Measurements from ENCODE around the gene ARL3. TPM values are rescaled to one million over a fixed set of nuclear protein-coding genes. Genes with fewer than 3 reads are reported as not detected.

Gene ARL3
- total RNA-seq, 1 donor from 2014 or later: 12.1 TPM

- no peak overlapping the region for H3K4me3 Mint-ChIP-seq (ENCODE audit: unreplicated experiment)
- no peaks in the 10 kb centered on the region for H3K27me3 Mint-ChIP-seq (ENCODE audit: low read depth)
- H3K27ac Mint-ChIP-seq (ENCODE audit: unreplicated experiment): no peak overlapping the region
- no peaks in the 10 kb centered on the region for H3K9me3 Mint-ChIP-seq (ENCODE audit: low read depth)
- peaks cover 19% of the 10 kb centered on the region for H3K4me1 Mint-ChIP-seq (ENCODE audit: low read depth)
- no peak for TF ChIP-seq CTCF (IDR thresholded peaks at IDR 0.05)
- no peak for DNase-seq (ENCODE audit: low spot score)
- H3K36me3 Mint-ChIP-seq (ENCODE audit: low read depth): peaks cover 3% of the 10 kb centered on the region
These were observed 24.5 kb upstream of the ARL3 start for GRCh38 chr10:102738692-102739121.

DNA sequence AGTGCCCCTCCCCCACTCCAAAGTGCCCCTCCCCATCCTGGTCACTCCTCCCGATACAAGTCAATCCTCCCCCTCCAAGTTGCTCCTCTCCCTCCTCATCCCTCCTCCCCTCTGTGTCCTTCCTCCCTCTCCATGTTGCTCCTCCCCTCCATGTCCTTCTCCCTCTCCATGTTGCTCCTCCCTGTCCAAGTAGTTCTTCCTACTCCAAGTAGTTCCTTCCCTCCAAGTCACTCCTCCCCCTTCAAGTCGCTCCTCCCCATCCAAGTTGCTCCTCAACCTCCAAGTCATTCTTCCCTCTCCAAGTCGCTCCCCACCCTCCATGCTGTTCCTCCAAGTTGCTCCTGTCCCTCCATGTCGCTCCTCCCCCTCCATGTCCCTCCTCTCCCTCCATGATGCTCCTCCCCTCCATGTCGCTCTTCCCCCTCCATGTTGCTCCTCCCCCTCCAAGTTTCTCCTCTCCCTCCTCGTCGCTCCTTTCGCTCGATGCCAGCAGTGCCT is 20.9 kb upstream of the ARL3 start:
- no peaks in the 10 kb centered on the region for H3K27me3 Mint-ChIP-seq (ENCODE audit: low read depth)
- no peak overlapping the region for H3K4me3 Mint-ChIP-seq (ENCODE audit: unreplicated experiment)
- no peak for TF ChIP-seq CTCF (IDR thresholded peaks at IDR 0.05)
- H3K36me3 Mint-ChIP-seq (ENCODE audit: low read depth): peaks cover 3% of the 10 kb centered on the region
- no peak overlapping the region for H3K27ac Mint-ChIP-seq (ENCODE audit: unreplicated experiment)
- no peak for DNase-seq (ENCODE audit: low spot score)
- H3K9me3 Mint-ChIP-seq (ENCODE audit: low read depth): no peaks in the 10 kb centered on the region
- H3K4me1 Mint-ChIP-seq (ENCODE audit: low read depth): peaks cover 6% of the 10 kb centered on the region

- DNase-seq (ENCODE audit: low spot score): no peak
- no peaks in the 10 kb centered on the region for H3K9me3 Mint-ChIP-seq (ENCODE audit: low read depth)
- no peaks in the 10 kb centered on the region for H3K27me3 Mint-ChIP-seq (ENCODE audit: low read depth)
- H3K27ac Mint-ChIP-seq (ENCODE audit: unreplicated experiment): no peak overlapping the region
- peaks cover 5% of the 10 kb centered on the region for H3K4me1 Mint-ChIP-seq (ENCODE audit: low read depth)
- H3K36me3 Mint-ChIP-seq (ENCODE audit: low read depth): peaks cover 3% of the 10 kb centered on the region
- no peak overlapping the region for H3K4me3 Mint-ChIP-seq (ENCODE audit: unreplicated experiment)
- no peak for TF ChIP-seq CTCF (IDR thresholded peaks at IDR 0.05)
These were observed 18.5 kb upstream of the ARL3 start for GRCh38 chr10:102732661-102733060.

DNA sequence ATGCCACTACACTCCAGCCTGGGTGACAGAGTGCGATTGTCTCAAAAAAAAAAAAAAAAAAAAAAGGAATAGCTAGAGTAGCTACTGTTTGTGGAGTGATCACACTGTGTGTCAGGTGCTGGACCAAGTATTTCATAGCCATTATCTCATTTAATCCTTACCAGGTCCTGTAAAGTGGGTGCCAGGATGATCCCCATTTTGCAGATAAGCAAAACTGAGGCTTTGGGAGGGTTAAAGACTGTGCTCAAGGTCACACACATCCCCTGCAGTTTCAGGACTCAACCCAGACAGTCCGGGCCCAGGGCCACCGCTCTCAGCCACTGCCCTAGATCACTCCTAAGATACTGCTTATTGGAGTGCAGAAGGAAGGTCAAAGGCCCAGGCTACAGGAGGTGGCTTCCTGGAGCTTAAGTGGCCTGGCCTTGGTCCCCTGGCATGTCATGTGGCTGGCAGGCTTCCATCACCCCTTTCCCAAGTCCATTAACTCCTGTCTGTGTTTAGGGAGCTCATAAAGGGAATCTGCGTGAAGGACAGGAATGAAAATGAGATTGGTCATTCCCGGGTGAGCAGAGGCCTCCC is 17.1 kb upstream of the ARL3 start:
- no peak for TF ChIP-seq CTCF (IDR thresholded peaks at IDR 0.05)
- no peak overlapping the region for H3K27ac Mint-ChIP-seq (ENCODE audit: unreplicated experiment)
- DNase-seq (ENCODE audit: low spot score): no peak
- no peaks in the 10 kb centered on the region for H3K9me3 Mint-ChIP-seq (ENCODE audit: low read depth)
- no peak overlapping the region for H3K4me3 Mint-ChIP-seq (ENCODE audit: unreplicated experiment)
- peaks cover 5% of the 10 kb centered on the region for H3K4me1 Mint-ChIP-seq (ENCODE audit: low read depth)
- peaks cover 2% of the 10 kb centered on the region for H3K36me3 Mint-ChIP-seq (ENCODE audit: low read depth)
- H3K27me3 Mint-ChIP-seq (ENCODE audit: low read depth): no peaks in the 10 kb centered on the region

DNA sequence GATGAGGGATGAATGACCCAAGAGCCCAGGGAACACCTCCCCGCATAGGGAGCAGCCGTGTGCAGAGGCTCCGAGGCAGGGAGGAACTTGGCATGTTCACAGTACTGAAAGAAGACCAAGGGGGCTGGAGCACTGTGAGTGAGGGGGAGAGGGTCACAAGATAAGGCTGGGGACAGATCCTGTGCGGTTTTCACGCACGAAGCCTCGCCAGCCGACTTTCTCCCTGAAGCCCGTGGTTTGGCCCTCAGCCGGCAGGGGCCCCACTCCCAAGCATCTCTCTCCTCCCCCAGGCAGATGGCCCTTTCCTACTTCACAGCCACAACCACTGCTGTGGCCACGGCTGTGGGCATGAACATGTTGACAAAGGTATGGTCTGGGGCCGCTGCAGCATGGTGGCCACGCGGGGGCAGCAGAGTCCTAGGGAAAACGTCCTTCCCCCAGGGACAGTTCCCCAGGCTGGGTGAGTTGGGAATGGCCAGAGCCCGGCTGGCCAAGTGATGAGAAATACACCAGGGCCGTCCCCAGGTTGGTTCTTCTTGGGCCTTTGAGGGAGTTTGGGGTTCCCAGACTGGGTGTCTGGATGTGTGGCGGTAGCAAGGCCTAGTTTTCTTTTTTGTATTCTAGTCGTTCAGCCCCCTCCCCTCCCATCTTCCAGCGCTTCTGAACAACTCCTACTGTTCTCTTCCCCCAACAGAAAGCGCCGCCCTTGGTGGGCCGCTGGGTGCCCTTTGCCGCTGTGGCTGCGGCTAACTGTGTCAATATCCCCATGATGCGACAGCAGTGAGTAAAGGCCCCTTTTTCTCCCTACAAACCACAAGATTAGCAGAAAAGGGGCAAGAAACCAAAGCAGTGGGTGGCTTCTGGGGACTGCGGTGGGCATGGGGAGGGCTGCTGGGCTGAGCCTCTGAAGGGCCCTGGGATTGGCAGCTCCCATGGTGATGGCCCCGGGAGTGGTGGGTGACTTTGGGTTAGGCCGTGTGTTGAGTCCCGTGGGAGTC is 15.1 kb upstream of the ARL3 start:
- TF ChIP-seq CTCF (IDR thresholded peaks at IDR 0.05): peak; percentile 97
- H3K4me1 Mint-ChIP-seq (ENCODE audit: low read depth): peaks cover 8% of the 10 kb centered on the region
- no peaks in the 10 kb centered on the region for H3K9me3 Mint-ChIP-seq (ENCODE audit: low read depth)
- no peaks in the 10 kb centered on the region for H3K27me3 Mint-ChIP-seq (ENCODE audit: low read depth)
- no peak overlapping the region for H3K27ac Mint-ChIP-seq (ENCODE audit: unreplicated experiment)
- peaks cover 2% of the 10 kb centered on the region for H3K36me3 Mint-ChIP-seq (ENCODE audit: low read depth)
- DNase-seq (ENCODE audit: low spot score): no peak
- no peak overlapping the region for H3K4me3 Mint-ChIP-seq (ENCODE audit: unreplicated experiment)

Measured in chondrocyte (in vitro differentiated cells).